Activated effector memory CD4-positive, alpha-beta T cell treated with anti-CD3 and anti-CD28 coated beads, Interleukin-2, amount 50 U/mL, for 16 hours (primary cell): ENCODE data around the gene TNFAIP8.

ENCODE experiments used
- DNase-seq: peaks from one replicate; pipeline ENCODE4 v3.0.0-alpha.2; 2020

TNFAIP8 gene

GRCh38 chr5:119355685-119356611 lies at the start of gene TNFAIP8:
TSS of gene TNFAIP8 (plus strand) at chr5:119356019. CDS start at chr5:119356091, 72 bp downstream.
- DNase-seq: peak; percentile 92

GRCh38 chr5:119307170-119307569 lies 48.6 kb upstream of the TNFAIP8 start:
- DNase-seq: no peak

GRCh38 chr5:119309326-119309725 lies 46.5 kb upstream of the TNFAIP8 start:
- DNase-seq: no peak

DNA sequence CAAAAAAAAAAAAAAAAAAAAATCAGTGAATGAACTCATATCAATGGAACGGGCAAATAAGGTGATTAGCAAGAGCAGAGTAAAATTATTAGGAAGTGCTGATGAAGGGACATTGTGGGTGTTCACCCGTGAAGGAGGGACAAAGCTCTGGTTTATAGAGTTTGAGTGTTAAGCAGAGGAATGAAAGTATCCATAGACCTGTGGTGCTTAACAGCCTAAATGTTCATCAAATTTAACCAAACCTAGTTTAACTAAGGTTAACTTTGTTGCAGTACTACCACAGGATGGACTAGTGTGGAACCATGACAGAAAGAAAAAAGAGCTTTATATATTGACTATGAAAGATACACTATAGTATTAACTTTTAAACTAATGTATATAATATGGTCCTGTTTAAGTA lies 44.1 kb upstream of the TNFAIP8 start:
- DNase-seq: no peak

DNA sequence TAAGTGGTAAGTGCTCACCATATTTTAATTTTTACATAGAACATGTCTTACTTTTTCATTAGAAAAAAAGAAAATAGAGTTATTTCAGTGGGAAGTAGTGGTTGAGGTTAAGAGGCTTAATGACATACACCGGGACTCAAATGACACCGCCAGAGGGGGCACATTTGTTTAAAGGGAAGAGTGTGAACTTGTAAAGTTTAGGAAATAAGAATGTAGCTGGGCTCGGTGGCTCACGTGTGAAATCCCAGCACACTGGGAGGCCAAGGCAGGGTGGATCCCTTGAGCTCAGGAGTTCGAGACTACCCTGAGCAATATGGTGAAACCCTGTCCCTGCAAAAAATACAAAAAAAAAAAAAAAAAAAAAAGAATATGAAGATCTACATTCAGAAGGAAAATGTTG lies 43.4 kb upstream of the TNFAIP8 start:
- no peak for DNase-seq

- no peak for DNase-seq
Measured at GRCh38 chr5:119313197-119313596, 42.6 kb upstream of the TNFAIP8 start.

DNA sequence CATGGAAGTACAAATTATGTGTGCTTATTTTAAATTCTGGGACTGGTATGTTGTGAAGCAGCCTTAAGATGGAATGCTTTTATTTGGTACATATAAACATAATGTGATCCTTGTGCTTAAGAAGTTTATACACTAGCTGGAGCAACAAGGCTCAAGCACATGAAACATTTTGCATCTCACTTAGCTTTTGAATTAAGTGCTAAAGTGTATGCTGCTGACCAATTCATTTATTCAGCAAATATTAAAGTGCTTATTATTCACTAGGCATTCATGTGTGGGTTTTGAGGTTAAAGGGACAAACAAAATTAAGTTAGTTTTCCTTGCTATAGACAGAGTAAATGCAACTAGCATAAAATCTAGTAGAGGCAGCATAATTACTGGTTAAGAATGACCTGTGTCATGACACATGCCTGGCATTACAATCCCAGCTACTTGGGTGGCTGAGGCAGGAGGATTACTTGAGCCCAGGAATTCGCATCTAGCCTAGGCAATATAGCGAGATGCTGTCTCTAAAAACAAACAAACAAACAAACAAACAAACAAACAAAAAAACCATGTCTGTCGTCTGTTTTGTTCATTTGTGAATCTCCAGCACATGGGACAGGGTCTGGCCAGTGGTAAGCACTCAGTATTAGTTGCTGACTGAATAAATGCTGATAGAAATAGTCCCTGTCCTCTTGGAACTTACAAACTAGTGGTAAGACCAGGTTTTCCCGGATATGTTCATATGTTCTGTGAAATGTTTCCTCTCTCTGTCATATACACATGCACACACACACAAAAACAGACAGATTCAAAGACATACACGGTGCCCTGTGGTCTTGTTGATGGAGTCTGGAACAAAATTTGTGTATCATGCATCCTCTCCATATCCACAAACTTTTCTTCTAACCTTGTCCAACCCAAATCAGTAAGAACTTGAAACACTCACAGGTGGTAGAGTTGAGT lies 41.9 kb upstream of the TNFAIP8 start:
- no peak for DNase-seq

- DNase-seq: peak; percentile 82
Measured at GRCh38 chr5:119315516-119315949, 40.3 kb upstream of the TNFAIP8 start.

GRCh38 chr5:119316086-119316485 lies 39.7 kb upstream of the TNFAIP8 start:
- DNase-seq: peak; percentile 73

- DNase-seq: no peak
Measured at GRCh38 chr5:119316906-119317305, 38.9 kb upstream of the TNFAIP8 start.

DNA sequence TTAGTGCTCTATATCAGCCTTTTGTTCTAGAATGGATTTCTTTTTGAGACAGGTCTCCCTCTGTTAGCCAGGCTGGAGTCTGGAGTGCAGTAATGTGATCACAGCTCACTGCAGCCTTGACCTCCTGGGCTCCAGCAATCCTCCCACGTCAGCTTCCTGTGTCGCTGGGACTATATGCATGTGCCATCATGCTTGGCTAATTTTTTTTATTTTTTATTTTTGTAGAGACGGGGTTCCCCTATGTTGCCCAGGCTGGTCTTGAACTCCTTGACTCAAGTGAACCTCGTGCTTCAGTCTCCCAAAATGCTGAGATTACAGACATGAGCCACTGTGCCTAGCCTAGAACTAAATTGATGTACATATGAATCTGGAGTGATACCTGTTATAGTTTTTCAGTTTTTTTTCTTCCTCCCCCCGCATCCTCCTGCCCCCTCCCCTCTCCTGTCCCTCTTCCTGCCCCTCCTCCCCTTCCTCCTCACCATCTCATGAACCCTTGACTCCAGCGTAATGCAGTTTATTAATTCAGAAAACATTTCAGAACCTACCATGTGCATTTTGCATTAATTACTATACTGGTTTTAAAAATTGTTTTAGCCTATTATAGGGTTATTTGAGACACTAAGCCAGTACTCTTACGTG lies 37.4 kb upstream of the TNFAIP8 start:
- DNase-seq: peak; percentile 74

- DNase-seq: no peak
Measured at GRCh38 chr5:119319401-119319800, 36.4 kb upstream of the TNFAIP8 start.

DNA sequence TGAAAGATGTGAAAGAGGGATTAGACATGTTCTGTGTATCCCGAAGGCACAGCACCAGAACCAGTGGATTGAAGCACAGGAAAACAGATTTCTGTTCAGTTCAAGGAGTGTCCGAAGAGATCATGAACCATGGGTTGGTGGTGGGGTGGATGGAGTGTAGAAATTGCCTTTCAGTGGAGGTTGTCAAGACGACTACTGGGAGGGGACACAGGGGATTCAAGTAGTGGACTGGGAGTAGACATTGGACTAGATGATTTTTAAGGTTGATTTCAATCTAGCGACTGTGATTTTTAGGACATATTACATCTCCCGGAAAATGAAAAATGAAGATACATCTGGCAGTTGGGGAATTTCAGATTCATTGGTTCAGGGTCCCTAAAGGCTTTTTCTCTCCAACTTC lies 35.9 kb upstream of the TNFAIP8 start:
- no peak for DNase-seq

DNA sequence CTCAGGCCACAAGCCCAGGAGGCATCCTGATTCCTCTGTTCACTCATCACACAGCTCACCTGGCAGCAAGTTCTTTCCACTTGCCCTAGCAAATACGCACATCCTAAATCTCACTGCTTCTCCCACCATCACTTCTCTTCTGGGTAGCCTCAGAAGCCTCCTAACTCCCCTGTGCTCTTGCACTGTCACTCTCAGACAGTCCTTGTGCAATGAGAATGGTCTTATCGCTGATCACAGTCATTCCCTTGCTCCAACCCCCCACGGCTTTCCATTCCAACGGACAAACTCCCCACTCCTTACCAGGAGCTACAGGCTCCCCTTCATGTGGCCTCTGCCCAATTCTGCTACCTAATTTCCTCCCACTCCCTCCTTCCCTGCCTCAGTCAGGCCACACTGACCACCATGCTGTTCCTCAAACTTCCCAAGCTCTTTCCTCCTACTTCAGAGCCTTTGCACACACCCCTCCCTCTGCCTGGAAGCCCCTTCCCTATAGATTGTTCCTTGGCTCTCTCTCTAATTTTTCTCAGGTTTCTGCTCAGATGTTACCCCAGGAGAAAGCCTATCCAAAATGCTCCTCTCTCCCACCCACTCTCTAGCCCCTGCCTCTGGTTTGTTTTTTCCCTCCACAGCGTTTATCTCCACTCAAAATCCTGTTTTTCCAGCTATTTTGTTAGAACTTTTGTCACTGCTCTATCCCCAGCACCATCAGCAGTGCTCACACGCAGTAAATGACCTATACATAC lies 34.1 kb upstream of the TNFAIP8 start:
- no peak for DNase-seq

DNA sequence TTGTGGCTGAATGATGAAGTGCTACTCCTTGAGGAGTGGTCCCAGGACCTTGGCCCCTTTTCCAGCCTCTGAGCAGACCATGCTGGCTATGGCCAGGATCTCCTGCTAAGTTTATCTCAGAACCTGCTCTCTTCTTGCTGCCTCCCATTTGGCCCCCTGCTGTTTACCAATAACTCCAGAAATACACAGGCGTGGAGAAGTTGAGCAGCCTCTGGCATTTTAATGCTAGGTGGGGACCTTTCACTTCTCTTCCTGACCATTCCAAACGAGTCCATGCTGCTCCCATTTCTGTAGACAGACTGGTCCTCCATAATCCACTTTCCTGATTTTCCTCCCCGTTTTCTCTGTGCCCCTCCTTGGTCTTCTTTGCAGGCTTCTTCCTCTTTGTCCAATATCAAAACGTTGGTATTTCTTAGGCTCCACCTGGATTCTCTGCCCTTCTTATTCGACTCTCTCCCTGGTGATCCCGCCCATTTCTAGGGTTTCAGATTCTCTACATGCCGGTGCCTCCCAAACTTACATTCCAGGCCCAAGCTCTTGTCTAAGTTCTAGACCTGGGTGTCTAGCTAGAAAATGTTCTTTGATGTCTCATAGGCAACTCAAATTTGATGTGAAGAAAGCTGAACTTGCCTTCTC lies 33.4 kb upstream of the TNFAIP8 start:
- no peak for DNase-seq

DNA sequence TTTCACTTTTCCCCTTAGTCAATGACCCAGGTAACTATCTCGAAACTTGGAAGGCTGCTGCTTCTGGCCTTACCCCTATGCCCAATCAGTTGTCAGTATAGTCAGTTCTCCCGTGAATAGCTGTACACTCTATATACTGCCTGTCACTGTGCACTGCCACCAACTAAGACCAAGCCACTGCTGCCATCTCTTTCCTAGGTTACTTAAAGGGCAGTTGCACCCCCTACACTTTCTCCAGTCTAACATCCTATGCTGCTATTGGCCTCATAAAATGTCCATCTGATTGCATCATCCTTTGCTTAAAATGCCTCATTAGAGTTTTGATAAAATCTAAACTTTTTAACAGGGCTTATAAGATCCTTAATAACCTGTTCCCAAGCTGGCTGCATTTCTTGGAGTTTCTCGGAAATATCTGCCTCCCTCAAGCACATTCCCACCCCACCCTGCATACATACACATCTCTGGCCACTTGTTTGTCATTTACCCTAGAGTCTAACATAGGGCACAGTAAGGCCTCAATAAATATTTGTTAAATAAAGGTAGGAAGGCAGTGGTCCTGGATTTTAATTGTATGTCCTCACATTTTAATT lies 32.8 kb upstream of the TNFAIP8 start:
- no peak for DNase-seq

- no peak for DNase-seq
Measured at GRCh38 chr5:119323601-119324000, 32.2 kb upstream of the TNFAIP8 start.

GRCh38 chr5:119324842-119325241 lies 31.0 kb upstream of the TNFAIP8 start:
- no peak for DNase-seq

- DNase-seq: peak; percentile 83
Measured at GRCh38 chr5:119327018-119327417, 28.8 kb upstream of the TNFAIP8 start.

GRCh38 chr5:119328753-119329602 lies 26.8 kb upstream of the TNFAIP8 start:
- DNase-seq: peak; percentile 85
